ENCODE data around the gene UBAC1.
"Not testable (repeated sequence)": the region's sequence is repeated elsewhere in the genome, so short reads cannot be mapped to it uniquely, and the experiment has no call there.

UBAC1 gene

GRCh38 chr9:135957431-135957830 lies 3.7 kb downstream of the UBAC1 start:
- no peaks in the 10 kb centered on the region for H3K27me3 ChIP-seq (ENCODE audit: insufficient read depth, low read length)
- no peak overlapping the region for H2AFZ ChIP-seq (ENCODE audit: low read depth, low read length)
- H3K36me3 ChIP-seq (ENCODE audit: insufficient read depth, low read length), result peaks cover 7% of the 10 kb centered on the region
- H3K9me3 ChIP-seq (ENCODE audit: low read length), result no peaks in the 10 kb centered on the region
- no peak overlapping the region for H3K4me3 ChIP-seq (ENCODE audit: low read length)
- H3K4me1 ChIP-seq (ENCODE audit: insufficient read depth, low read length), result peaks cover 20% of the 10 kb centered on the region

DNA sequence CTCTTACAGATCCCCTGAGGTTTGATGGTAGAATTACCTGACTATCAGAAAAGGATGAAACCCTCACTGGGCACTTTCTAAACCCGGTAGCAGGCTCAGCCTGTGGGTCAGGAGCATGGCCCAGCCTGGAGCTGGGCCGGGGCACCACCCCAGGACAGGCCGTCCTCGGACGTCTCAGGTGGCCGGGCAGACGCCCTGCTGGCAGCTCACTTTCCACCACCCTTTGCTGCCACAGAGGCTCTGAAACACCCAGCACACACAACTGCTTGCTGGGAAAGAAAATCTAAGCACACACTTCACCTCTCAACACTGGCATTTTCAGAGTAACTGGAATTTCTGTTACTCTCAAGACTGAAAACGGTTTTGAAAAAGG lies 4.4 kb downstream of the UBAC1 start:
- Histone ChIP-seq H3K9me3 (ENCODE audit: low read length) (no peaks in the 10 kb centered on the region), H3K4me1 (ENCODE audit: insufficient read depth, low read length) (peaks cover 21% of the 10 kb centered on the region), H3K36me3 (ENCODE audit: insufficient read depth, low read length) (peaks cover 12% of the 10 kb centered on the region), H2AFZ (ENCODE audit: low read depth, low read length) (no peak overlapping the region), H3K4me3 (ENCODE audit: low read length) (no peak overlapping the region), H3K27me3 (ENCODE audit: insufficient read depth, low read length) (no peaks in the 10 kb centered on the region)

DNA sequence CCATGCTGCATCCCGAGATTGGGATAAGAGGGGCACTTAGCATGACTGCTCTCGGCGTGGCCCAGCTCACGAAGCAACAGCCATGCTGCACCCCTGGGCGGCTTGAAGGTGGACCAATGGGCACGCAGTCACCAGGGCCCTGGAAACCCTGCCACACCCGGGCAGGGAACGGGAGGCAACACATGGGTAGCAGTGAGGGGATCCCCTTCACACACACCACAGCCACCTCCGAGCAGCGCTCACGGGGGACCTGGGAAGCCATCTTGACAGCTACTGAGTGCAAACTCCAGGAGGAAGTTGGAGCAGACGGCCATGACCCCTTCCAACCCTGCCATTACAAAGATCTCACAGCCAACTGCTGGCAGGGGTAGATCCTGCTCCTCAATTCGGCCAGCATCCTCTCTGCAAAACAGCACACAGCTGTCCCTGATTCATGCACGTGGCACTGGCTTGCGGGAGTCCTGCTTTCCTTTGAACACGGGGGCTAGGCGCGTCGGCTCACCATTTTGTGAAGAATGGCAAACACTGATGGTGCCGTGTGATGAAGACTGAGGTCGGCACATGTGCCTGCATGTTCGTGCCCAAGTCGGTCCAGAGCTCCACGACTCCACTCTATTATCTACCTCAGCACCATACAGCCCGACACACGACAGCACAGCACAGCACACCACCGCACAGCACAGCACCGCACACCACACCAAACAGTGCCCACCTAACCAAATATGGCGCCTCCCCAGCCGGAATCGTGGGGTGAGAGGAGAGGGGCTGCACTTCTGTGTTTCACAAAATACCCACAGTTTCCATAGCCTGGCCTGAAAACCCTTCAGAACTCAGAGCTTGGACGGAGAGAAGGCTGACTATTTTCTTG lies 5.0 kb downstream of the UBAC1 start:
- H3K36me3 ChIP-seq (ENCODE audit: insufficient read depth, low read length), result peaks cover 12% of the 10 kb centered on the region
- H3K27me3 ChIP-seq (ENCODE audit: insufficient read depth, low read length), result no peaks in the 10 kb centered on the region
- peaks cover 17% of the 10 kb centered on the region for H3K4me1 ChIP-seq (ENCODE audit: insufficient read depth, low read length)
- H3K9me3 ChIP-seq (ENCODE audit: low read length), result no peaks in the 10 kb centered on the region
- H3K4me3 ChIP-seq (ENCODE audit: low read length), result no peak overlapping the region
- no peak overlapping the region for H2AFZ ChIP-seq (ENCODE audit: low read depth, low read length)

DNA sequence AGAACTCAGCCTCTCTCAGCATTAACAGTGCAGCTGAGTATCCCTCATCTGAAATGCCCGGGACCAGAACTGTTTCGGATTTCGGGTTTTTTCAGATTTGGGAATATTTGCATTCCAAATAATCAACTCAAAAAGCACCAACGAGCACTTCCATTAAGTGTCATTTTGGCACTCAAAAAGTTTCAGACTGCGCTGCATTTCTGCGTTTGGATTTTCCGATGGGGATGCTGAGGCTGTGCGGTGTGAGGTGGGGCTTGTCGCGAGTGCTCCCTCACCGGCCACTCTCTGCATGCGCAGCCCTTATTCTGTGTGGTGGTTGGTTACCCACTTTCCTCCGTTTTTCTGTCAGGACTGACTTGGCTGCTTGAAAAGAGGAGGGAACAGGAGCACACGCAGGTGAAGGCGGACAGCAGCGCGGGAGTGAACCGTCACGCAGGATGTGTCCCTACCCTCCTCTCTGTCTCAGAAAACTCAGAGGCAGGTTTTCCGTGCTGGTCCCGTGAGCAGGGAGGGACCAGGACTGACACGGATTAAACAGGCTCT lies 8.4 kb downstream of the UBAC1 start:
- Histone ChIP-seq H3K9me3 (ENCODE audit: low read length) (no peaks in the 10 kb centered on the region), H3K4me1 (ENCODE audit: insufficient read depth, low read length) (peaks cover 5% of the 10 kb centered on the region), H3K27me3 (ENCODE audit: insufficient read depth, low read length) (no peaks in the 10 kb centered on the region), H3K36me3 (ENCODE audit: insufficient read depth, low read length) (peaks cover 27% of the 10 kb centered on the region), H2AFZ (ENCODE audit: low read depth, low read length) (no peak overlapping the region), H3K4me3 (ENCODE audit: low read length) (no peak overlapping the region)

- Histone ChIP-seq H2AFZ (ENCODE audit: low read depth, low read length) (no peak overlapping the region), H3K9me3 (ENCODE audit: low read length) (no peaks in the 10 kb centered on the region), H3K36me3 (ENCODE audit: insufficient read depth, low read length) (peaks cover 29% of the 10 kb centered on the region), H3K27me3 (ENCODE audit: insufficient read depth, low read length) (no peaks in the 10 kb centered on the region), H3K4me3 (ENCODE audit: low read length) (no peak overlapping the region), H3K4me1 (ENCODE audit: insufficient read depth, low read length) (peaks cover 5% of the 10 kb centered on the region)
Observed at GRCh38 chr9:135951889-135952663, 9.1 kb downstream of the UBAC1 start.

DNA sequence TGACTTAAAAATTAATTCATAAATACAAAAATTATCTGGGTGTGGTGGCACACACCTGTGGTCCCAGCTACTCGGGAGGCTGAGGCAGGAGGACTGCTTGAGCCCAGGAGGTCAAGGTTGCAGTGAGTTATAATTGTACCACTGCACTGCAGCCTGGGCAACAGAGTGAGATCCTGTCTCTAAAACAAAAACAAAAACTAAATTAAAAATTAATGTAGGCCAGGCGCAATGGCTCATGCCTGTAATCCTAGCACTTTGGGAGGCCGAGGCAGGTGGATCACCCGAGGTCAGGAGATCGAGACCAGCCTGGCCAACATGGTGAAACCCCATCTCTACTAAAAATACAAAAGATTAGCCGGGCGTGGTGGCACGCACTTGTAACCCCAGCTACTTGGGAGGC lies 9.9 kb downstream of the UBAC1 start:
- H3K9me3 ChIP-seq (ENCODE audit: low read length), result not testable (repeated sequence)

DNA sequence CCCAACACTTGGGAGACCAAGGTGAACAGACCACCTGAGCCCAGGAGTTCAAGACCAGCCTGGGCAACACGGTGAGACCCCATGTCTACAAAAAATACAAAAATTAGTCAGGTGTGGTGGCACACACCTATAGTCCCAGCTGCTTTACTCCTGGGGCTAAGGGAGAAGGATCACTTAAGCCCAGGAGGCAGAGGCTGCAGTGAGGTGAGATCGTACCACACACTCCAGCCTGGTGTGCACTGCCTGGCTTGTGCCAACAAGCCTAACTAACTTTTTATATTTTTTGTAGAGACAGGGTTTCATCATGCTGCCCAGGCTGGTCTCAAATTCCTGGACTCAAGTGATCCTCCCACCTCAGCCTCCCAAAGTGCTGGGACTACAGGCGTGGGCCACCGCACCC lies 10.3 kb downstream of the UBAC1 start:
- H3K36me3 ChIP-seq (ENCODE audit: insufficient read depth, low read length), result peaks cover 39% of the 10 kb centered on the region
- not testable (repeated sequence) for H3K27me3 ChIP-seq (ENCODE audit: insufficient read depth, low read length); H3K4me3 ChIP-seq (ENCODE audit: low read length); H3K4me1 ChIP-seq (ENCODE audit: insufficient read depth, low read length); H3K9me3 ChIP-seq (ENCODE audit: low read length); H2AFZ ChIP-seq (ENCODE audit: low read depth, low read length)

More for the DNA sequence above, 9.9 kb downstream of the UBAC1 start:
- not testable (repeated sequence) for H3K4me3 ChIP-seq (ENCODE audit: low read length); H3K27me3 ChIP-seq (ENCODE audit: insufficient read depth, low read length); H3K4me1 ChIP-seq (ENCODE audit: insufficient read depth, low read length); H2AFZ ChIP-seq (ENCODE audit: low read depth, low read length)
- peaks cover 34% of the 10 kb centered on the region for H3K36me3 ChIP-seq (ENCODE audit: insufficient read depth, low read length)

DNA sequence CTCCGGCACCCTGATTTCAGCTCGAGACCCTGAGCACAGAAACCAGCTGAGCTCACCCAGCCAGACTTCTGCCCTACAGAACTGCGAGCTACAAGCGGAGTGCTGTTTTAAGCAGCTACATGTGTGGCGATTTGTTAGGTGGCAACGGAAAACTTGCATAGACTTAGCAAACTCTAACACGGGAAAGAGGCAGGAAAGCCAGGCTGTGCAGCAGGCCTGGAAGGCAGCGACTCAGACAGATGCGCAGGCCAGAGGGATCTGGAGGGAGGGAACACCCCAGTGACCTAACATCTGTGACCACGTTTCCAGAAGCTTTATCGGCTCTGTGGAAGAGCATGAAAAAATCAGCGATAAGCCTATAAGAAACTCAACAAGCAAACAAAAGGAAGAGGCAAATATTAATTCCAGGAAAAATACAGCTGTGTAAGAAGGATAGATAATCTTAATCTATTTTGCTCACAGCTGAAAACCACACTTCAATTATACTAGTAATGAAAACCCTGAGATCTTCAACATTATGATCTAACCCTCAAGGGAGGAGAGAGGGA lies 11.0 kb downstream of the UBAC1 start:
- Histone ChIP-seq H3K9me3 (ENCODE audit: low read length) (no peaks in the 10 kb centered on the region), H2AFZ (ENCODE audit: low read depth, low read length) (no peak overlapping the region), H3K4me1 (ENCODE audit: insufficient read depth, low read length) (peaks cover 5% of the 10 kb centered on the region), H3K27me3 (ENCODE audit: insufficient read depth, low read length) (no peaks in the 10 kb centered on the region), H3K36me3 (ENCODE audit: insufficient read depth, low read length) (peaks cover 45% of the 10 kb centered on the region), H3K4me3 (ENCODE audit: low read length) (no peak overlapping the region)

GRCh38 chr9:135949501-135950134 lies 11.6 kb downstream of the UBAC1 start:
- Histone ChIP-seq H3K4me3 (ENCODE audit: low read length) (no peak overlapping the region), H3K4me1 (ENCODE audit: insufficient read depth, low read length) (peaks cover 5% of the 10 kb centered on the region), H3K27me3 (ENCODE audit: insufficient read depth, low read length) (no peaks in the 10 kb centered on the region), H3K9me3 (ENCODE audit: low read length) (no peaks in the 10 kb centered on the region), H2AFZ (ENCODE audit: low read depth, low read length) (no peak overlapping the region), H3K36me3 (ENCODE audit: insufficient read depth, low read length) (peaks cover 51% of the 10 kb centered on the region)

DNA sequence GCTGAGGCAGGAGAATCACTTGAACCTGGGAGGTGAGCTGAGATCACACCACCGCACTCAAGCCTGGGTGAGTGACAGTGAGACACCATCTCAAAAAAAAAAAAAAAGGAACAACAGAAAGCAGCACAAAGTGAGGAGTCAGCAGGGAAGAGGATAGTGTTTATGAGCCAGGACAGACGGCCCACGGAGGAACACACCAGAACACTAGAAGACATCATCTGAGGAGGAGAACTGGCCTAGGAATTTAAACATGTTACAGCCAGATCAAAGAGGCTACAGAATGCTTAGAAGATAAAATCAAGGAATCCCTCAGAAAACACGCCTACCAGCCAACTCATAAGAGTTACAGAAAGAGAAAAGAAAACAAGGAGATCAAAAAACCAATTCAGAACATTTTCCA lies 12.2 kb downstream of the UBAC1 start:
- H3K36me3 ChIP-seq (ENCODE audit: insufficient read depth, low read length), result peaks cover 58% of the 10 kb centered on the region
- no peak overlapping the region for H3K4me3 ChIP-seq (ENCODE audit: low read length)
- no peak overlapping the region for H2AFZ ChIP-seq (ENCODE audit: low read depth, low read length)
- H3K27me3 ChIP-seq (ENCODE audit: insufficient read depth, low read length), result no peaks in the 10 kb centered on the region
- no peaks in the 10 kb centered on the region for H3K9me3 ChIP-seq (ENCODE audit: low read length)
- peaks cover 5% of the 10 kb centered on the region for H3K4me1 ChIP-seq (ENCODE audit: insufficient read depth, low read length)

DNA sequence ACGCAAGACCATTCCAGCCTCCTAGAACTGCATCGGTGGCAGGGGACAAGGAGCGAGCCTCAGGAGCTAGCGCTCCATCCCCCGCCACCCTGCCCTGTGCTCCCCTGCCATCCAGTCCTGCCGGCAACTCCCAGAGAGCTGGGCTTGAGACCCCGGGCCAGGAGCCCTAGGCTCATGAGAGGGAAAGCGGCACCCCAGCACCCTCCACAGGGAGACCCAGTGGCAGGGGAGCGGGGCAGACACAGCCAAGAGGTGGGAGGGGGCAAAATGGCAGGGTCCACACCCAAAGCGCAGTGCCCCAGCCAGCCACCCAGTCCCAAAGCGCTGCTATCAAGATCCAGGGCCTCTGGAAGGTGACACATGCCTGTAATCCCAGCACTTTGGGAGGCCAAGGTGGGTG lies 12.7 kb downstream of the UBAC1 start:
- Histone ChIP-seq H3K4me1 (ENCODE audit: insufficient read depth, low read length) (peaks cover 5% of the 10 kb centered on the region), H3K4me3 (ENCODE audit: low read length) (no peak overlapping the region), H3K27me3 (ENCODE audit: insufficient read depth, low read length) (no peaks in the 10 kb centered on the region), H3K36me3 (ENCODE audit: insufficient read depth, low read length) (peaks cover 62% of the 10 kb centered on the region), H2AFZ (ENCODE audit: low read depth, low read length) (no peak overlapping the region), H3K9me3 (ENCODE audit: low read length) (no peaks in the 10 kb centered on the region)

DNA sequence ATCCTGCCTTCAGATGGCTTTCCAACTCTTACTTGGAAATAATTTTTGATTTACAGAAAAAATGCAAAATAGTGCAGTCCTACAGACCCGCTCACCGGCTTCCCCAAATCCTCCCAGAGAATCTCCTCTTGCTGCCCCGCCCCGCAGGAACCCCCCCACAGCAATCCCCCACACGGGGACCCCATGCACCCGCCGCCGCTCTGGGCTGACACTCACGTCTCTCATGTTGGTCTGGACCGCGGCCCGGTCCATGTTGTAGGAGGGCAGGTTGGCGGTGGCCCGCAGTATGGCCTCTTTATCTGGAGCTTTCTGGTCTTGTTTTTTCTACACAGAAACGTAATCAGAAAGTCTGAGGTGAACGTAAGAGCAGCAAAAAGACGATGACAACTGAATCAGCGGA lies 13.6 kb downstream of the UBAC1 start:
- peaks cover 61% of the 10 kb centered on the region for H3K36me3 ChIP-seq (ENCODE audit: insufficient read depth, low read length)

DNA sequence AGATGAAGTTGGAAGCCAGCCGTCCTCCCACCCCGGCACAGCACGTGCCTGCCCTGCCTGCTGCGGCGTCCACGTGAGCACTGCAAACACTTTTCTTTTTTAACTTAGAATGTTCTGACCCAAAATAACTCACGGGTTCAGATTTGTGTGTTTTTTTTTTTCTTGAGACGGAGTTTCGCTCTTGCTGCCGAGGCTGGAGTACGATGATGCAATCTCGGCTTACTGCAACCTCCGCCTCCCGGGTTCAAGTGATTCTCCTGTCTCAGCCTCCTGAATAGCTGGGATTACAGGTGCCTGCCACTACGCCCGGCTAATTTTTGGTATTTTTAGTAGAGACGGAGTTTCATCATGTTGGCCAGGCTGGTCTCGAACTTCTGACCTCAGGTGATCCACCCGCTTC lies 14.1 kb downstream of the UBAC1 start:
- not testable (repeated sequence) for H3K4me1 ChIP-seq (ENCODE audit: insufficient read depth, low read length); H3K9me3 ChIP-seq (ENCODE audit: low read length); H3K27me3 ChIP-seq (ENCODE audit: insufficient read depth, low read length); H2AFZ ChIP-seq (ENCODE audit: low read depth, low read length); H3K4me3 ChIP-seq (ENCODE audit: low read length)
- peaks cover 59% of the 10 kb centered on the region for H3K36me3 ChIP-seq (ENCODE audit: insufficient read depth, low read length)

More for the DNA sequence above, 13.6 kb downstream of the UBAC1 start:
- Histone ChIP-seq H3K9me3 (ENCODE audit: low read length) (no peaks in the 10 kb centered on the region), H3K27me3 (ENCODE audit: insufficient read depth, low read length) (no peaks in the 10 kb centered on the region), H3K4me1 (ENCODE audit: insufficient read depth, low read length) (peaks cover 5% of the 10 kb centered on the region), H2AFZ (ENCODE audit: low read depth, low read length) (no peak overlapping the region), H3K4me3 (ENCODE audit: low read length) (no peak overlapping the region)
